WTC11 (cell line): Measurements from ENCODE around the gene LYRM4. TPM values are rescaled to one million over a fixed set of nuclear protein-coding genes. Genes with fewer than 3 reads are reported as not detected.
A peak's percentile ranks its signal among the peaks of the same experiment; 100 is the strongest.

Experiments used
- ATAC-seq: fragments of 200-7000 bp; cut with Tn5 transposase; 2 replicates; pipeline ENCODE4 v1.10.0; 2021; ENCODE audit warnings: mild to moderate bottlenecking, moderate library complexity
- CTCF ChIA-PET: fragments of 300-600 bp; sonication (Branson Sonifier 250); formaldehyde crosslinking; loops from one replicate; lab custom pipeline; 2021; ENCODE audit warnings: antibody characterized with exemption; lab: Charles Lee
- POLR2A ChIA-PET: fragments of 350-600 bp; sonication (Branson Sonifier 250); formaldehyde crosslinking; loops from one replicate; lab custom pipeline; 2021; ENCODE audit warnings: antibody characterized with exemption; lab: Charles Lee
- DNase-seq: peaks from one replicate; pipeline ENCODE4 v3.0.0; 2021; ENCODE audit warnings: low spot score
- H3K27ac Mint-ChIP-seq: 2 replicates; pipeline ENCODE4 v1.8.0; 2021; ENCODE audit warnings: mixed read lengths
- H3K27me3 Mint-ChIP-seq: 2 replicates; pipeline ENCODE4 v1.8.0; 2021; ENCODE audit warnings: low read depth, mild to moderate bottlenecking, moderate library complexity, mixed read lengths
- H3K36me3 Mint-ChIP-seq: 2 replicates; pipeline ENCODE4 v1.8.0; 2021; ENCODE audit warnings: mixed read lengths
- H3K4me1 Mint-ChIP-seq: 2 replicates; pipeline ENCODE4 v1.8.0; 2022; ENCODE audit warnings: mixed read lengths
- H3K4me3 Mint-ChIP-seq: 2 replicates; pipeline ENCODE4 v1.8.0; 2021; ENCODE audit warnings: mild to moderate bottlenecking, moderate library complexity, mixed read lengths
- H3K9me3 Mint-ChIP-seq: 2 replicates; pipeline ENCODE4 v1.8.0; 2021; ENCODE audit warnings: mixed read lengths
- ATF2 ChIP-seq: sonication (generic); formaldehyde crosslinking; IDR thresholded peaks from 2 replicates; pipeline ENCODE4 v1.8.1; 2022; ENCODE audit warnings: low read depth, missing genetic modification reagents, borderline replicate concordance
- E2F5 ChIP-seq: sonication (generic); formaldehyde crosslinking; IDR thresholded peaks from 2 replicates; pipeline ENCODE4 v1.8.1; 2022; ENCODE audit warnings: mild to moderate bottlenecking, moderate library complexity, missing genetic modification reagents
- GABPB1 ChIP-seq: sonication (generic); formaldehyde crosslinking; IDR thresholded peaks from 2 replicates; pipeline ENCODE4 v1.8.1; 2023; ENCODE audit warnings: mild to moderate bottlenecking, missing genetic modification reagents
- GTF2I ChIP-seq: fragments of 250-450 bp; sonication (Bioruptor Pico); conservative IDR thresholded peaks from 2 replicates; pipeline ENCODE4 v1.4.0; 2021; ENCODE audit warnings: mild to moderate bottlenecking
- JAZF1 ChIP-seq: fragments of 250-450 bp; sonication (Bioruptor Pico); IDR thresholded peaks from 2 replicates; pipeline ENCODE4 v1.9.0; 2021; ENCODE audit warnings: moderate library complexity, mild to moderate bottlenecking, inconsistent platforms
- MLX ChIP-seq: sonication (generic); formaldehyde crosslinking; IDR thresholded peaks from 2 replicates; pipeline ENCODE4 v1.8.1; 2023; ENCODE audit warnings: mild to moderate bottlenecking, missing genetic modification reagents, moderate library complexity
- MXD4 ChIP-seq: fragments of 250-450 bp; sonication (Bioruptor Pico); IDR thresholded peaks from 2 replicates; pipeline ENCODE4 v1.8.0; 2021; ENCODE audit warnings: mild to moderate bottlenecking, moderate library complexity, borderline replicate concordance
- NFE2L1 ChIP-seq: sonication (generic); formaldehyde crosslinking; IDR thresholded peaks from 2 replicates; pipeline ENCODE4 v1.8.1; 2023; ENCODE audit warnings: missing genetic modification reagents
- NFYB ChIP-seq: sonication (generic); formaldehyde crosslinking; conservative IDR thresholded peaks from 2 replicates; pipeline ENCODE4 v1.8.0; 2022; ENCODE audit warnings: low read depth, missing genetic modification reagents
- RORB ChIP-seq: fragments of 250-450 bp; sonication (Bioruptor Pico); IDR thresholded peaks from 2 replicates; pipeline ENCODE4 v1.9.0; 2021; ENCODE audit warnings: mild to moderate bottlenecking
- SMAD3 ChIP-seq: sonication (generic); formaldehyde crosslinking; IDR thresholded peaks from 2 replicates; pipeline ENCODE4 v1.8.0; 2022; ENCODE audit warnings: missing genetic modification reagents, mild to moderate bottlenecking, borderline replicate concordance
- SMAD4 ChIP-seq: sonication (generic); formaldehyde crosslinking; IDR thresholded peaks from 2 replicates; pipeline ENCODE4 v1.8.0; 2022; ENCODE audit warnings: mild to moderate bottlenecking, missing genetic modification reagents
- TCF7 ChIP-seq: sonication (generic); formaldehyde crosslinking; IDR thresholded peaks from 2 replicates; pipeline ENCODE4 v1.8.0; 2022; ENCODE audit warnings: mild to moderate bottlenecking, low read depth, missing genetic modification reagents, moderate library complexity
- USF1 ChIP-seq: sonication (generic); formaldehyde crosslinking; IDR thresholded peaks from 2 replicates; pipeline ENCODE4 v1.8.0; 2022; ENCODE audit warnings: mild to moderate bottlenecking, missing genetic modification reagents
- ZBTB21 ChIP-seq: sonication (generic); formaldehyde crosslinking; IDR thresholded peaks from 2 replicates; pipeline ENCODE4 v1.8.1; 2023; ENCODE audit warnings: mild to moderate bottlenecking, missing genetic modification reagents, borderline replicate concordance
- ZBTB43 ChIP-seq: sonication (generic); formaldehyde crosslinking; IDR thresholded peaks from 2 replicates; pipeline ENCODE4 v1.8.1; 2023; ENCODE audit warnings: mild to moderate bottlenecking, missing genetic modification reagents
- total RNA-seq: library from RNA; stranded (reverse); gene quantifications from 3 replicates; pipeline ENCODE4 v1.2.3, GENCODE V29; 2021

LYRM4 gene
- total RNA-seq, 1 experiment from 2014 or later = 49.7 TPM

- TF ChIP-seq MXD4 = no peak
- TF ChIP-seq GTF2I = no peak
- no peak for TF ChIP-seq USF1 (CRISPR knock-in tag)
- no peak for TF ChIP-seq NFYB (CRISPR knock-in tag)
- no peak for TF ChIP-seq JAZF1
- TF ChIP-seq RORB (CRISPR knock-in tag) = no peak
- TF ChIP-seq MLX = no peak
- no peak for TF ChIP-seq ZBTB21 (CRISPR knock-in tag)
- TF ChIP-seq GABPB1 (CRISPR knock-in tag) = no peak
- no peak for TF ChIP-seq TCF7 (CRISPR knock-in tag)
- no peak for TF ChIP-seq E2F5 (CRISPR knock-in tag)
- TF ChIP-seq SMAD4 (CRISPR knock-in tag) = no peak
- TF ChIP-seq SMAD3 (CRISPR knock-in tag) = no peak
- TF ChIP-seq, all 79 proteins: peak for 0
Measured at GRCh38 chr6:5116243-5116991, 144.3 kb downstream of the LYRM4 start (continued).

GRCh38 chr6:5115168-5115567 is 145.6 kb downstream of the LYRM4 start:
- no peak for DNase-seq
- peak; percentile 48; the same call in 1 of the 2 replicates for TF ChIP-seq GABPB1 (CRISPR knock-in tag)
- no peak for TF ChIP-seq NFE2L1 (CRISPR knock-in tag)
- TF ChIP-seq JAZF1 = no peak
- Mint-ChIP-seq H3K27me3 (no peaks in the 10 kb centered on the region), H3K4me3 (no peak overlapping the region), H3K27ac (no peak overlapping the region), H3K36me3 (0 out of 2 replicates have a peak, but pooled peaks cover under 1% of the 10 kb centered on the region), H3K9me3 (peaks cover under 1% of the 10 kb centered on the region), H3K4me1 (peaks cover 6% of the 10 kb centered on the region)
- ChIA-PET CTCF (interaction anchor here (1.2 to 1.5 kb wide), 2 partner anchors 18 to 58 kb away, joined by 5 to 7 read pairs; no protein-coding TSS in a partner anchor), POLR2A (no interaction called here)
- no peak for ATAC-seq

GRCh38 chr6:5113096-5113495 is 147.7 kb downstream of the LYRM4 start:
- DNase-seq (no peak), ATAC-seq (no peak)
- H3K4me3 Mint-ChIP-seq = no peak overlapping the region
- H3K4me1 Mint-ChIP-seq = no peaks in the 10 kb centered on the region
- POLR2A ChIA-PET = no interaction called here
- no peaks in the 10 kb centered on the region for H3K9me3 Mint-ChIP-seq
- no peak overlapping the region for H3K27ac Mint-ChIP-seq
- H3K27me3 Mint-ChIP-seq = no peaks in the 10 kb centered on the region
- H3K36me3 Mint-ChIP-seq = no peaks in the 10 kb centered on the region
- no peak for TF ChIP-seq ZBTB43 (CRISPR knock-in tag)
- TF ChIP-seq NFE2L1 (CRISPR knock-in tag) = no peak
- no peak for TF ChIP-seq ATF2 (CRISPR knock-in tag)
- CTCF ChIA-PET = no interaction called here
